Pancreas (tissue), 10 donors: ENCODE measurements around the gene NKAPL. TPM values are rescaled to one million over a fixed set of nuclear protein-coding genes. Genes with fewer than 3 reads are reported as not detected.

Experiments used
- ATAC-seq, 4 donors: fragments of 200-7000 bp; cut with Tn5 transposase; one replicate each; pipeline versions ENCODE4 v1.8.0 to v1.9.1; 2020; ENCODE audit warnings: mild to moderate bottlenecking in 4 of 4, moderate library complexity in 4 of 4
- DNase-seq, 6 donors: peaks; one replicate each; pipeline ENCODE4 v3.0.0-alpha.2; 2020
- FAIRE-seq: peaks from 2 replicates; lab custom pipeline; 2012; peaks lifted over from hg19 to GRCh38; lab: Jason Lieb, UNC
- H3K27ac ChIP-seq, 4 donors: fragments of 200-600 bp; sonication (generic); 1 replicate in 3 of 4; 2 replicates in 1 of 4; pipeline versions ENCODE4 v1.5.0 to v1.8.0; 2020
- H3K27me3 ChIP-seq, 4 donors: fragments of 200-600 bp; one replicate each; pipeline ENCODE4 v1.8.0; 2021
- H3K36me3 ChIP-seq, 3 donors: fragments of 200-600 bp; sonication (generic) in 1 of 3; one replicate each; pipeline versions ENCODE4 v1.5.0 to v1.8.0; 2020 to 2021
- H3K4me1 ChIP-seq, 3 donors: fragments of 200-600 bp; one replicate each; pipeline ENCODE4 v1.8.0; 2021
- H3K4me3 ChIP-seq, 4 donors: fragments of 200-600 bp; sonication (generic) in 2 of 4; one replicate each; pipeline versions ENCODE4 v1.5.0 to v1.8.0; 2020 to 2021
- H3K9me3 ChIP-seq, 4 donors: fragments of 200-600 bp; one replicate each; pipeline ENCODE4 v1.8.0; 2021
- WGBS, 2 donors: extraction: QIAGEN DNeasy Blood & Tissue Kit; methylation state at CpG; one replicate each; pipeline ENCODE4 v1.1.7; 2013; 5-methylcytosine and 5-hydroxymethylcytosine counted together
- intact Hi-C, 3 donors: fragments of 100-400 bp; cut with DNase I; formaldehyde crosslinking; loops; one replicate each; pipeline versions ENCODE4 v1.11.1 to v1.14.2; 2022
- polyA plus RNA-seq, 2 donors: library from polyadenylated mRNA; stranded (reverse); fragments of 200-250 nt; gene quantifications; one replicate each; pipeline ENCODE4 v1.2.3, GENCODE V29; 2013
- total RNA-seq, 6 donors: library from RNA; stranded (reverse); fragmentation: NEBNext Ultra II Directional in 4 of 6; extraction: Animal tissue kit (Norgen Biotek cat#: 25700) in 4 of 6; gene quantifications; one replicate each; pipeline versions ENCODE4 v1.2.1 to v1.2.4, GENCODE V29; 2021 to 2023
- TF ChIP-seq, protein P1 (sequence below), 4 donors: fragments of 200-600 bp; sonication (generic) in 3 of 4; IDR thresholded peaks; one replicate each; pipeline versions ENCODE4 v1.5.0 to v1.8.0; 2021; ENCODE audit warnings: antibody characterized with exemption in 4 of 4
- donor health status: healthy with polysubstance abuse.
- donor health status: DM: no; HTN: no; CAD: no; lungs with moderate emphysema.
- donor health status: DM: no; HTN: no; CAD: no.
- donor health status: control.
- donor health status: control.
- donor health status: Bipolar disorder and iron deficiency.
- donor health status: DM: yes; HTN: yes; CAD: no.
- donor health status: DM: no; HTN: no; CAD: no.
- donor health status: DM: no; HTN: no; CAD: no.
- donor health status: DM: yes; HTN: yes; CAD: no.

Gene NKAPL
- total and polyA plus RNA-seq, 8 donors, result 0.28 to 1.5 (median 0.72) TPM

DNA sequence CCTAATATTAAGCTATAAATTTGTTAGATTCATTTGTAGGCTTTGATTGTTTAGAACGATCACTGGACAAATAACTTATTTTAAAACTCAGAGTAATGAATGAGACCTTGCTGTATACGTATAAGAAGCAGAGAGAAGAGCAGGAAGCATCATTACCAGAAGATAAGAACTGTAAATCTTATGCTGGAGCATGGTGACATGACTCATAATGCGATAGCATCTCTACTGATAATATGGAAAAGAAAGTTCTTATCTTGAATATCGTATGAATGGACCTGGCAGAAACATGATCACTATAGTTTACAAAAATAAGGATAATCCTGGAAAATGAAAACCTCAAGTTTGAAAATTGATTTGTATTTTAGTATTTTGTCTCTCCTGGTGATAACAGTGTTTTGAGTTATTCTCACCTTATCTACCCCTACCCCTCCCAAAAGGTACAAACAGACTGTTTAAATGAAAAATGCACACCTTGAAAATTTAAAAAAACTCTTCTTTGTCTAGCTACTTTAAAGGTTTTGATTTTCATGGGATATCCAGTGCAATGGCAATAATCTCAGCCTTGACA lies 5.8 kb downstream of the NKAPL start:
- Histone ChIP-seq H3K27ac (no peak overlapping the region), H3K4me3 (no peak overlapping the region), H3K9me3 (no peaks in the 10 kb centered on the region), H3K27me3 (no peaks in the 10 kb centered on the region), H3K36me3 (no peaks in the 10 kb centered on the region), H3K4me1 (peaks cover 9 to 11% (median 9%) of the 10 kb centered on the region in 3 donors)
- intact Hi-C loops, result no loop called here
- WGBS, 2 donors, result 51 to 55% methylated on average over 4 of the region's 4 CpGs
- TF ChIP-seq, protein P1, sequence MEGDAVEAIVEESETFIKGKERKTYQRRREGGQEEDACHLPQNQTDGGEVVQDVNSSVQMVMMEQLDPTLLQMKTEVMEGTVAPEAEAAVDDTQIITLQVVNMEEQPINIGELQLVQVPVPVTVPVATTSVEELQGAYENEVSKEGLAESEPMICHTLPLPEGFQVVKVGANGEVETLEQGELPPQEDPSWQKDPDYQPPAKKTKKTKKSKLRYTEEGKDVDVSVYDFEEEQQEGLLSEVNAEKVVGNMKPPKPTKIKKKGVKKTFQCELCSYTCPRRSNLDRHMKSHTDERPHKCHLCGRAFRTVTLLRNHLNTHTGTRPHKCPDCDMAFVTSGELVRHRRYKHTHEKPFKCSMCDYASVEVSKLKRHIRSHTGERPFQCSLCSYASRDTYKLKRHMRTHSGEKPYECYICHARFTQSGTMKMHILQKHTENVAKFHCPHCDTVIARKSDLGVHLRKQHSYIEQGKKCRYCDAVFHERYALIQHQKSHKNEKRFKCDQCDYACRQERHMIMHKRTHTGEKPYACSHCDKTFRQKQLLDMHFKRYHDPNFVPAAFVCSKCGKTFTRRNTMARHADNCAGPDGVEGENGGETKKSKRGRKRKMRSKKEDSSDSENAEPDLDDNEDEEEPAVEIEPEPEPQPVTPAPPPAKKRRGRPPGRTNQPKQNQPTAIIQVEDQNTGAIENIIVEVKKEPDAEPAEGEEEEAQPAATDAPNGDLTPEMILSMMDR (IDR thresholded peaks at IDR 0.05), result no peak
- ATAC-seq (no peak), FAIRE-seq (no peak), DNase-seq (no peak)

DNA sequence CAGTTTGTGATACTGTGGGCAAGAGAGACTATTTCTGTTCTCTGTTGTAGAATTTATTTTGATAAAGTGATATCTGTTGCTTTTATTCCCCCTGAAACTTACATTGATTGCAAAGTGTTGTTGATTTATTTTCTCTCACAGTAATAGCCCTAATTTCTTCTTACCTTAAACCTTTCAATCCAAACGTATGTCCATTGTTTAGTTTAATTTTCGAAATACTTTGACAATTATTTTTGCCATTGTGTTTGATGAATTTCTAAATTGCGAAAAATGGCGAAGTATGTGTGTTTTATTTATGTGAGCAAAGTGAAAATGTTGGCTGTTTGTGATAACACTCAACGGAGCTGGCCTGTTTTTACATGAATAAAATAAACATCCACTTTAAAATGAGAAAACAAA lies 7.5 kb downstream of the NKAPL start:
- Histone ChIP-seq H3K27ac (peak overlapping the region; percentile 63 to 84 (median 76)), H3K4me1 (peaks cover 9 to 11% (median 9%) of the 10 kb centered on the region in 3 donors), H3K4me3 (peak overlapping the region in 3 of 4 donors; percentile 55 to 80 (median 65)), H3K27me3 (no peaks in the 10 kb centered on the region), H3K9me3 (no peaks in the 10 kb centered on the region), H3K36me3 (no peaks in the 10 kb centered on the region)
- no peak for DNase-seq
- no peak for ATAC-seq
- WGBS, 2 donors, result 3 to 4% methylated on average over 5 of the region's 5 CpGs
- intact Hi-C loops, result no loop called here
- TF ChIP-seq, protein P1 (IDR thresholded peaks at IDR 0.05), result no peak
- FAIRE-seq, result peak; percentile 59

DNA sequence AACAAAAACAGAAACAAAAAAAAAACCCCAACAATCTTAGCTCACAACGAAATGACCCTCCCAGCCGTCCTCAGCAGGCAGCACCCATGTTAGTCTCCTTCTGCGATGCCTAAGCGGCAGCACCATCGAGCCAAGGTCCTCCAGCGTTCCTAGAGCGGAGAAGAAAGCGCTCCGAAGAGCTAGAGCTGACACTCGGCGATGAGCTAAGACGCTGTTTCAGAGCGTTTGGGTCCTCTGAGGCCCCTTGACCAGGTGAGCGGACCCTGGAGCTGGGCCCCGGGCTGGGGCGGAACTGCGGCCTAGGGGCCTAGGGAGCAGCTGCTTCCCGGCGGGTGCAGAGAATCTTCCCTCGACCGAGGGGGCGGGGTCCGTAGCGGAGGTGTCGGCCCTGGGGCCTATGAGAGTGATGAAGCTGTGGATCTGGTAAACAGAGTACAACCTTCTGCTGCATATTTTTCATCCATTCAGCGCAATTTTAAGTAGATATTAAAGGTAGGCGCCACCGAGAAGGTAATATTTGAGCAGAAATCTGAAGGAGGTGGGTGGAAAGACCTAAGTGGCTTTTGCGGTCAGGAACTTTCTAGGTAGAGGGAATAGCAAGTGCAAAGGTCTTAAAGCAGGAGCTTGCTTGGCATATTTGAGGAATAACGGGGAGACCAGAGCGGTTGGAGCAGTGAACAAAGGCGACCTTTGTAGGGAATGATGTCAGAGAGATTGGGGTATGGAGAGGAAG lies 8.0 kb downstream of the NKAPL start, which contains the start of gene ZSCAN26:
TSS of gene ZSCAN26 (plus strand) at position 182 of the 733 bp plus-strand sequence. CDS start 4,777 bp downstream, outside the sequence.
- TF ChIP-seq, protein P1 (IDR thresholded peaks at IDR 0.05), result no peak
- peak; percentile 76 to 90 (median 84) for DNase-seq
- ATAC-seq, result peak; percentile 98 to 99 (median 99)
- no peak for FAIRE-seq
- Histone ChIP-seq H3K27ac (peak within 1 kb of the TSS; percentile 63 to 84 (median 76)), H3K36me3 (peaks cover 0 to 1% (median 0%) of the 10 kb centered on the region in 3 donors), H3K9me3 (no peaks in the 10 kb centered on the region), H3K4me3 (peak within 1 kb of the TSS; percentile 55 to 82 (median 72)), H3K4me1 (peaks cover 9 to 11% (median 9%) of the 10 kb centered on the region in 3 donors), H3K27me3 (no peaks in the 10 kb centered on the region)
- 0 to 1% methylated on average over 32 of the region's 32 CpGs for WGBS, 2 donors
- intact Hi-C loops, result no loop called here

DNA sequence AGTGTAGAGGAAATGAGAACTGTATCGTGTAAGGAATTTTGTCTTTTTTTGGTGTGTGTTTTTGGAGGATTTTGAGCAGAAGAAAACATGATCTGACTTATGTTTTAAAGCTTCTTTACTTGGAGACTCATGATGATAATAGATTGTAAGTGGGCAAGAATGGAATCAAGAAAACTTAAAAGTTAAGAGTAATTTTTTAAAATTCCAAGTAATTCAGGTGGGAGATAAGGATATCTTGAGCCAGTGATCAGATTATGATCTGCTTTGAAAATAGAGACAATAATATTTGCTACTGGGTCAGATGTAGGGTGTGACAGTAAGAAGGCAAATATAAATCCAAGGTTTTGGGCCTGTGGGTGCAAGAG lies 8.6 kb downstream of the NKAPL start:
- peaks cover 9 to 11% (median 9%) of the 10 kb centered on the region in 3 donors for H3K4me1 ChIP-seq
- peaks cover 0 to 7% (median 0%) of the 10 kb centered on the region in 3 donors for H3K36me3 ChIP-seq
- 2 to 3% methylated on average over 1 of the region's 1 CpG for WGBS, 2 donors
- FAIRE-seq, result no peak
- DNase-seq, result no peak
- H3K9me3 ChIP-seq, result no peaks in the 10 kb centered on the region
- intact Hi-C loops, result no loop called here
- peak overlapping the region; percentile 63 to 84 (median 76) for H3K27ac ChIP-seq
- TF ChIP-seq, protein P1 (IDR thresholded peaks at IDR 0.05), result no peak
- ATAC-seq, result no peak
- H3K27me3 ChIP-seq, result no peaks in the 10 kb centered on the region
- peak overlapping the region; percentile 55 to 82 (median 72) for H3K4me3 ChIP-seq
